GM21360 (cell line): ENCODE data around the gene CLEC16A.

Source experiments
- ATAC-seq: cut with Tn5 transposase; IDR thresholded peaks from one replicate; pipeline ENCODE4 v1.9.1; 2021; ENCODE audit warnings: mild to moderate bottlenecking, moderate library complexity; ENCODE audit not compliant: unreplicated experiment

CLEC16A gene

DNA sequence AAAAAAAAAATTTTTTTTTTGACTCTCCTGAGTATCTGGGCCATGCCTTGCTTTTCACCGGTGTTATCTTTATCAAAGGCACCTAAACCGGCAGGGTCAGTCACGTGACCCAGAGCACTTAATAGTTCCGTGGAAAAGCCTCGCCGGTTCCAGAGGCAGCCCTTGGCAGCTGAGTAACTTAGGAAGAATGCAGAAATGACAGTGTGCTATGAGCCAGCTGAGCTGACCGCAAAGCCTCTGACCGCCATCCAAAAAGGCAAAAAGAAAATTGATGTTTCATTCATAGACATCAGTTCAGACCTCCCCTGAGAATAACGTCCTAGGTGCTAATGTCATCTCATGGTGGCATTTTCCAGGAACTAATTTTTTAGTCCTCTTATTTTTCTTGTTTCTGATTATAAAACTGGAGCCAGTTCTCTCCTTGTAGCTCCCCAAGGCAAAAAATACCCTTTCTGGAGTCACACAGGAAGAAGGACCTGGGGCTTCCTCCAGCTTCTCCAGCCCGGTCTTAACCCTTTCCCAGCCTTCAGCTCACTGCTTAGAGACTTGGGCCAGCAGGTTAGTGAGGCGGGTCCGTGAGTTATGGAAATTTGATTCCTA is 189.1 kb downstream of the CLEC16A start:
- no peak for ATAC-seq

DNA sequence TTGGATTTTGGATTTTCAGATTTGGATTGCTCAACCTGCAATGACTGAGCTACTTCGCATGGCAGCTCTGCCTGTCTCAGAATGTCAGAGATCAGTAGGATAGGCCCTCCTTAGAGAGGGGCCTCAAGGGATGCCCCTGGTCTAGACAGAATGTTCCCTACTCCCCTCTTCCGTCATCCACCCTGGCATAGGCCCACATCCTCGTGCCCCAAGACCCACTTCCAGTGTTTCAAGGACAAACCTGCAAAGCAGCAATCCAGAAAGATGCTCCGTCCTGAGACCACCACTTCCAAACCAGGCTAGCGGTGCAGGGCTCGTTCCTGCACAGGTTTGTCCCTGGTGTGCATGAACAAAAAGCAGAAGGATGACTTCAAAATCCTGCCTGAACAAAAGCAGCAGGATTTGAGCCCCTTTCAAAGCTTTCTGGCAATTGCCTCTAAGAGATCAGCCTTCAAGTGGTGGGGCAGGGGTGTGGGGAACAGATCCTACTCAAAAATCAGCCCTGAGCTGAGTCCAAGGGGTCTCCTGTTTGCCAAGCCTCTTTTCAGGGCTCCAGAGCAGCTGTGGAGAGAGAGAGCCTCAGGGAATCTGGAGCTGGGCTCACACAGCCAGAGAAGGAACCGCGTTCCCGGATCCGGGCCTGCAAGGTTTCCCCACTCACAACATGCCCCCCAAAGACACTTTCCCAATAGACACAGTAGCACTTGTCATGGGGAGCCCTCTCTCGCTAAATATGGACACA is 190.5 kb downstream of the CLEC16A start:
- ATAC-seq, result no peak

DNA sequence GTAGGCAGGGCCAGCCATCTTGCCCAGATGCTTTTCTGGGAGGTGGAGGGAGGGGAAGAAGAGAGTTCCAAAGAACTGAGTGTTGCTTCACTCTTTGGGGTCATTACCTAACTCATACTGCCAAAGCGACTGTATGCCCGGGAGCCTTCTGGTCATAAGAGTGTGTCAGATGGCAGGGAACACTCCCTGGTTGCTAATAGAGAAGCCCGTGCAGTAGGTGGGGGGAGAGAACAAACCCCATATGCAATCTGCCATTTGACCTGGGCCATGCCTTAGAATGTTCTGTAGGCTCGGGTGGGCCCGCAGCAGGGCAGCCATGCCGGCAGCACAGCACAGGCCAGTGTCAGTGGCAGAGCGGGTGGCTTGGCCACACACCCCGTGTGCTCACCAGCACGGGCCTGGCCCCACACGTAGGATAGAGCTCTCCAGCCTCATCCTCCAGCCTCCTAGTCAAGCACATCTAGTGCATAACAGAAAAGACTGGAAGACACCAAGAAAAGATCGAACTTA is 191.2 kb downstream of the CLEC16A start:
- ATAC-seq, result no peak

DNA sequence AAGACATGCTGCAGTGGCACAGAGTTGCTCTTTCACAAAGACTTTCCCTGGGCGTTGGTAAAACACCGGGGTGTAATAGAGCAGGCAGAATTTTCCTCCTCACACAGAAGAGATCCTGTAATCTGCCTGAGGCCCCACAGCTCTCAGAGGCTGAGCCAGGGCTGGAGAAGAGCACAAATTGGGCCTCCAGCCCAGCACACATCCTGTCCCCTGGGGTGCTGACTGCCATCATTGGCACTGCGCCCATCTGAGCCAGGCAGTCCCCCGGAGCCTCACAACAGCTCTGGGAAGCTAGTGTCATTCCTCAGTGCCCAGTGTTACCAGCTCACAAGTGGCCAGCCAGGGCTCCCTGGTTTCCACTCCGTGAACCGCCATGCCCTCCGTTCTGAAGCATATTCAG is 192.2 kb downstream of the CLEC16A start:
- no peak for ATAC-seq

DNA sequence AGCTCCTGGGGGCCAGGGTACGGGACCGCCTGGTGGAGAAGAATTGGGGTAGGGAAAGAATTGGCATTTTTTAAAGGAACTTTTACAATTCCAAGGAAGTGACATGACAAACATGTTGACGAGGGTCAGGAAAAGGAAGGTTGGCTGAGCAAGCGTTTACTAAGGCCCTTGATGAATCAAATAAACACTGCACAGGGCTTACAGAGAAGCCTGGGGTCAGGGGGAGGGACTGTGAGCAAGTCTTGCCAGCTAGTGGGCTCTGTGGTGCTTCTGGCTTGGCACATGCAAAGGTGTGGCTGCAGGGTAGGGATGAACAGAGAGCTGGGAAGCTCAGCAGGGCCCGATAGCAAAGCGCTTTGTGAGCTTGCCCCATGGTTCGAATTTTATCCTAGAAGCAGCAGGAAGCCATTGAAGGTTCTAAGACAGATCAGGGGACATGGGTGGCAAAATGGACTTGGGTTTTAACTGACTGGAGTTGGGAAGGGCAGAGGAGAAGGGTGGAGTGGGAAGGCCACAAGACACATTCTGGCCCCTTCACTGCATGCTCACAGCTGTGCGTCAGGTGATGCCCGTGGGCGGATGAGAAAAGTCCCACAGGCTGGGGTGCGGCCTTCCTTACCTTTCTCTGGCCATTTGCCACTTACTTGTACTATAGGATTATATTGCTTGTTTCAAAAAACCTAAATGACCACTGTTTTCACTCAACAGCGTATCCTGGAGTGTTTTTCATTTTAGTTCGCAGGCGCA is 193.8 kb downstream of the CLEC16A start:
- ATAC-seq, result no peak

DNA sequence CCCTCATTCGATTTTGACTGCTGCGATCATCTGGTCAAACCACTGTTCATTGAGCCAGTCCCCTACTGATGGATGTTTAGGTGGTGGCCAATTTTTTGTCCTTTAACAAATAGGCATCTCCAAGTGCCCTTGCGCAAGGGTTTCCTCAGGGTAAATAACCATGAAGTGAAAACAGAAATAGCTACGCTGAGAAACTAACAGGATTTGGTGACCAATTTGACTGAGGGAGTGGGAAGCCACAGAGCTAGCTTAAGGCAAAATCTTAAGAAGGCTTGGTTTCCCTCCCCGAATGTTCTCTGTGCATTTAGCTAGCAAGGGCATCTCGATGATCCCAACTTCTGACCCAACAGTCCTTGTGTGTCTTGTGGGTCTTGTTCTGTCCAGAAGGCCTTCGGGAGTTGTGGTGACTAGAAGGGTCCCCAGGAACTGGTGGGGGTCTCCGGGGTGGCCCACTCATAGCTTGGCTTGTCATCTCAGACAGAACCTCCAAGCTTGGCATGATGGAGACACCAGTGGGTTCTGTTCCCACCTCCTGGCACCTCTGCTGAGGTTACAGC is 194.5 kb downstream of the CLEC16A start:
- ATAC-seq, result no peak

DNA sequence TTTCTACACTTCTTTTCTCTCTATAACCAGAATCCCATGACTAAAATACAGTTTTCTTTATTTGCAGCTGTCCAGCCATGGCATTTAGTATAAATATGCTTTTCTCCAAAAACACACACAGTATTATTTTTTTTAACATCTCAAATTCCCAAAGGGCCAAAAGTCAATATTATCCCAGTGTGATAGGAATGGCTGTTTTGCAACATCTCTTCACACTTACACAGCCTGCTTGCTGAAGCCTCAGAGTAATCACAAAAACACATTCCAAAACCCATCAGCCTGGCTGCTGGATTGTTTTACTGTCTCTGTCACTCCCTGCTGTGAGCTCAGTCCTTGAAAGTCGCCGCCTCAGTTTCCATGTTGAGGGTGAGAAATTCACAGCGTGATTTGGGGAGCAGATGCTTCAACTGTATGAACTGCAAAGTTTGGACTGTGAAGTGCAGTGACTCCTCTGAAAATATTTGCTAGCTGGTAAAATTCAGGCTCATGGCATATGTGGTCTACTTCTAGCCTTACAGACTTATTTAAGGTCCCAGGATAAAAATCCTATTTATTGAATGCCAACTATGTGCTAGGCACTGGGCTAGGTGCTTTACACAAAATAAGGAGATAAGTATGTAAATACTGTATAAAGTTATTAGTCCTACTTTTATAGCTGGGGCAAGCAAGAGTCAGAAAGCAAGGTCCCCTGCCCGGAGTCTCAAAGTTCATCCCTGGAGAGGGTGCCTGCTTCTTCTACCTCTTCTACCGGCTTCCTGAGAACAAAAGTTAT is 195.1 kb downstream of the CLEC16A start:
- ATAC-seq, result no peak

DNA sequence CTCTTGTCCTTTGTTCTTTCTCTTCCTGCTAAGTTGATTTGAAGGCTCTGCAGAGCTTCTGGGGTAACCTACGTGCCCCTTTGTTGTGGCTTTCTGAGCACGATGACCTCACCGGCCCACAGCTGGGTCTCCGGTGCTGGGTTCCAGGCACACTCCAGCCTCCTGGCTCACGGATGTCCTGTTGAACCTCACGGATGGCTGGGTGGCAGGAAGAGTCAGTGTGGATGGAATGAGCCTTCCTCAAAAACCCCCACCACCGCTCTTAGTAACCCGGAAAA is 195.7 kb downstream of the CLEC16A start:
- ATAC-seq, result no peak

DNA sequence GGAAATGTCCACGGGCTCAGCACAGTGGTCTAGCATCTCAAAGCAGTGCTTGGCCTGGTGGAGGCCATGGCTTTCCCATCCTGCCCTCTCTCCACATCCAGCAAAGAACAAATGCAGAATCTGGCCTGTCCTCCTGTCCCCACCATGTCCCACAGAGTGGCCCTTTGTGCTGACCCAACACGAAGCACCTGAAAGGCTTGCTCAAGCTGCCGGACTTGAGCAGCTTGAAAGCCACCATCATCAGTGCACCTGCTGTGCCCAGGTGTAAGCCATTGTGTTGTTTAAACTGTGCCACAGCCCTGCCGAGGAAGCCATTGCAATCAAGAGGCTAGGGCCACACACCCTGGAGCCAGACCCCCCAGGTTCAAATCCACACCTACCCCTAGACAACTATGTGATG is 196.1 kb downstream of the CLEC16A start:
- ATAC-seq, result no peak

DNA sequence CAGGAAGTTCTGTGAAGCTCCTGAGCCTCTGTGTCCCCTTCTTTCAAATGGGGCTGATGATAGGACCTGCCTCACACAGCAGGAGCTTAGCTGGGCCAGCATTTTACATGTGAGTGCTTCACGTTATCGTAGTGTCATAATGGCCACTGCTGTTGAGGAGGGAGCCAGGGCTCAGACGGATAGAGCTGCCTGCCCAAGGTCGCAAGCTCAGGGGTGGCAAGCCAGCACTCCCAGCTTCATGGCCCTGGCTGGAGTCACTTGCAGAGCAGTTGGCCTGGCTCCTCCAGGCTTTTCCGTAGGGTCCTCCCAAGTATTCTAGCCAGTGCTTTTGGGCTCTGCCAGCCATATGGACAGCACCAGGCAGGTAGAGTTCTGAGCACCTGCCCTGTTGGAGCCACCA is 196.5 kb downstream of the CLEC16A start:
- ATAC-seq, result no peak

DNA sequence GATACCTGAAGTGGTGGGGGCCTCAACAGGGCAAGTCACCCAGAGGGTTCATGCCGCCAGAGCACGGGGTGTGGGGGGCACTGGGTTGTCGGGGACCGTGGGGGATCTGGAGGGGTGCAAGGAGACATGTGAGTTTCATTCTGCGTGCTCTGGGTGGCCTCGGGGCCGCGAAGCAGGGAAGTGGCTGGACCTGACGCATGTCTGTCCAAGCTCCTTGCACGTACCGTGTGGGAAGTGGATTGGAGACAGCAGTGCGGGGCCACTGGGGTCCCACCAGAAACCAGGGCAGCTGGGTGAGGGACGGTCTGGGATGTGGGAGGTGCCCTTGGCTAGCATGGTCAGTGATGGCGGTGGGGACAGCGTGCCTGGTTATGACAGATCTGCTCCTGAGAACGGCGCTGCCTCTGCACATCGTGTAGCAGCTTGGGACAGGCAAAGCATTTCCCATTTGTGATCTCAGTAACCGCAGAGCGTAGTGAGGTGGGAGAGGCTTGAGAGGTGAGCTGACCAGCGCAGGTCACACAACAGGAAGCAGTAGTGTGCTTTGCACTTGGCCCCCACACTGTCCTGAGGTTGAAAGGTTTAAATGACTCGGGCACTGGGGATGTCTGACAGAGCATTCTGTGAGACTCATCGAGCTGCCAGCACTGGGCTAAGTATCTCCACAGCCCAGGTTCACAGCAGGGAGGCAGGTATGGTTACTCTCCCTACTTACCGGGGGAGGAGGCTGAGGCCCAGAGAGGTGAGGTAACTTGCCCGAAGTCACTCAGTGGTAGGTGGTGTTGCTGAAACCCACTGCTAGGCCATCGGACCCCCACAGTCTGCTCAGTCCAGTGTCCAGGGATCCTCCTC is 197.3 kb downstream of the CLEC16A start:
- ATAC-seq, result no peak

DNA sequence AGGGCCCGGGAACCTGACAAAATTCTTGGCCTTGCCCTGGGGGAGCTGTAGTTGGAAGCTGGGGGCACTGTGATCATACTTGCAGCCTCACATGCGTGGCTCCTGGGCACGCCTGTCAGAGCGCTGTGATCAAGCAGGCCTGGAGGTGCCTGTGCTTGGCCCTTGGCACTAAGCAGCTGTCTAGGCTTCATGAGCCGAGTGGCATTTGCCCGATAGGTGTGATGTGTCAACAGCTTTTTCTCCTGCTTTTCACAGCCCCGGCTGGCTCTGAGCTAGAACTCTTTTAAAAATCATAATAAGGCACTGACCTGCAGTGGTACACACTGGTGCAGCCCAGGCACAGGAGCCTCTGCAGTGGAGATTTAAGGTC is 197.9 kb downstream of the CLEC16A start:
- ATAC-seq, result no peak

DNA sequence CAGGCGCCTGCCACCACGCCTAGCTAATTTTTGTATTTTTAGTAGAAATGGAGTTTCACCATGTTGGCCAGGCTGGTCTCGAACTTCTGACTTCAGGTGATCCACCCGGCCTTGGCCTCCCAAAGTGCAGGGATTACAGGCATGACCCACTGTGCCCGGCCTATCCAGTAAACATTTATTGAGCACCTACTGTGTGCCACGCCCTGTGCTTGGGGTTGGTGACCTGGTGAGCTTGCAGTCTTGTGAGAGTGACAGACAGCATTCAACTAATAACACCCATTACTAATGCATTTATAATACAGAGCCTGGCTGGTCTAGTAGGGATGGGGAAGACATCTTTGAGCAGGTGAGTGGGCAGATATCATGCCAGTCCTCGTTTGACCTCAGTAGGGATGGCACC is 198.6 kb downstream of the CLEC16A start:
- ATAC-seq, result no peak

DNA sequence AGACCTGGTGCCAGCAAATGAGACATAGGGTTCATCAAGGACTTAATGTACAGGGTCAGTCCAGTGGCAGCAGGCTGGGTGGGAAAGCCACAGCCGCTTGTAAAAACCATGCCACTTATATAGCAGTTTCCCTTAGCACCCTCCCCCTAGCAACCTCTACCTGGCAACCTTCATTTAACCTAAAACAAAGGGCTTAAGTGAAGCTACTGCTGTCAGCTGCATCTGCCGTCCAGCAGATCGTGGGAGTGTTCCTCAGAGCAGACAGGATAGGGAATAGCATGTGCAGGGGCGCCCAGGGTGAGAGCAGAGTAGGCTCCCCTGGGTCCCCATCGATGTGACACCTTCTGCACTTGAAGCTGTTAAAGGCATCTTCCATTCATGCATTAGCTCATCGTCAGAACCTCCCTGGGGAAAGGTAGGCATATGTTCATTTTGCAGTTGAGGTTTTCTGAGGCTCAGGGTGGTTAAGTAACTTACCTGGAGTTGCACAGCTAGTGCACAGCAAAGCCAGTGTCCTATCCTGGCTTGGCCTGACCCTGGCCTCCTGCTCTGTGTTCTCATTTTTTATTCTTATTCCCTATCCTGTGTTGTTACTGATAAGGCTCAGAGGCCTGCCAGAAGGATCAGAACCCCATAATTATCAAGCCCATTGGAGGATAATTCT is 199.1 kb downstream of the CLEC16A start:
- ATAC-seq, result no peak

DNA sequence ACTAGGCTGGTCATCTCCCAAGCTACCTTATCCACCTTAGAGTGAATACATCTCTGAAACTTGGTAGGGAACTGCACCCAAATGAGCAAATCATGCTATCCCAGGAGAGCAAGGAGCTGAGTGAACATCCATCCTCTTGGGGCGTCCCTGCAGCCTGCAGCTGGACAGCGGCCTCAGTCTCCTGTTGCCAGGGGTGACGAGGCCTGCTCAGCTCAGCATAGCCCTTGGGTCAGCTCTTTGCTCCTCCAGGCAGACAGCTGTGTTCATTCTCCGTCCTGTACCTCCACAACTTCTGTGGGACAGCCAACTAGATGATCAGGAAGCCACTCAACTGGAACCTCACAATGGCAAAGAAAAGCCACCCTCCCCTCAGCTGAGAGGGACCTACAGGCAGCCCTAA is 199.8 kb downstream of the CLEC16A start:
- no peak for ATAC-seq

DNA sequence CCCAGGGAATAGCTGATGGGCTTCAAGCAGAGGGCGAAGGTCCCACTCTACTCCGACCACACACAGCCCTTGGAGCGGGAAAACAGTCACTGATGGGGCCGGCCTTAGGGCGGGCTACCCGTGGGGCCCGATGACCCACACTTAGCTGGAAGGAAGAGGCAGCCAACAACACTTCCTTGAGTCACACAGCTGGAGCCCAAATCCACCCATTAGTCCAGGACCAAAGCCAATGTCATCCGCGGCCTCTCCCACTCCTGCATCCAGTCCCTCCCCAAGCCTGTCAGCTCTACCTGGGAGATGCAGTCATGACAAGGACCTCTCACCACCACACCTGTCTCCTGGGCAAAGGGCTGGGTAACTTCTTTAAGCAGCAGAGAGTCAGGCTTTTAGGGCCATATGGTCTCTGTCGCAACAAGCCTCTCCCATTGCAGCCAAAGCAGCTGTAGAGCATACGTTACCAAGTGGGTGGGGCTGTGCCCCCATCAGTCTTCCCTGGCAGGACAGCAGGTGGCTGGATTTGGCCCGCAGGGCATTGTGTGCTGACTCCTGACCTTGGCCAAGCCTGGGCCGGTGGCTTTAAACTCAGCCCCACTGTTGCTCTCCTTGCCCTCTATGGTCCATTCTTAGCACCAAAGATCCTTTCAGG is 200.9 kb downstream of the CLEC16A start:
- no peak for ATAC-seq

DNA sequence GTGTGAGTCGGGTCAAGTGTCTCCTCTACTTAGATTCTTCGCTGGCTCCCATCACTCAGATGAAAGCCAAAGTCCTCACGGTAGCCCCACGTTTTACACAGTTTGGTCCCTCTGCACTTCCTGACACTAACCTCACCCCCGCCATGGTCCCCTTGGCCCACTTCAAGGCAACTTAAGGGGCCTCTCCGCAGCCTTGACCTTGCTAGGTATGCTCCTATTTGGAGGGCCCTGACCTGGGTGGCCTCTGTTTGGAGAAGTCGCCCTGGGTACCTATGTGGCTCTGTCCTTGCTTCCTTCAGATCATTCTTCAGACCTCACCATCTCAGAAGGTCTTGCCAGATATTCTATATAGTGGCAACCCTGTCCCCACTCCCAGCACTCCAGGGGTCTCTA is 201.5 kb downstream of the CLEC16A start:
- ATAC-seq, result no peak

DNA sequence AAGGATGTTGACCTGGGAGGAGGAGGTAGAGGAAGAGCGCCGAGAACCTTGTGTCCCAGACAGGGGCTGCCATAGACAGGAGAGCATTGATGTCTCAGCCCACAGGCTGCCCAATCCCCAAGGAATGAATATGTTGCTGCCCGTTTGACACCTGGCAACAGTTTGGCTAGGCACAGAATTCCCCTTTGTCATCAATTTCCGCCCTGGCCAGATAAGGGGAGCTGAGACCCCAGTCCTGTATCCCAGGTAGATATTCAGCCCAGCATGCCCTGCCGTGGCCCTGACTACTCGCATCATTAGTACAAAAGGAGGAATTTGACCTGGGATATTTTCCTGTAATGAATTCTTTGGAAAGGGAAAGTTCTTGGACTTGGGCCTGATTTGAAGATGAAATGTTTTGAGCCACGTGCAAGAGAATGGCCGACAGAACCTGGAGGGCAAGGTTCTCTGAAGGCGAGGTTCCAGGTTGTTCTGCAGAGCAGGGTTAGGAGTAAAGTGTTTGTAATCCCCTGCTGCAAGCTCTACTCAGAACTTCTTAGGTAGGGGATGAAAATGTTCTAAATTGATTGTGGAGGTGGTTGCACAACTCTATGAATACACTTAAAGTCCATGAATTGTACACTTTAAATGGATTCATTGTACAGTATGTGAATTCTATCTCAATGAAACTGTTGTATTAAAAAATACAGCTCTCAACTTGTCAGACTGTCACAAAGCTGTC is 202.8 kb downstream of the CLEC16A start:
- no peak for ATAC-seq
